ENCODE measurements around the gene PFN1. TPM values are rescaled to one million over a fixed set of nuclear protein-coding genes. Genes with fewer than 3 reads are reported as not detected.

The PFN1 gene
- 62.9 TPM for total RNA-seq

GRCh38 chr17:4948166-4948930 is at the start of gene PFN1:
TSS of gene PFN1 (minus strand) at chr17:4948530. CDS start at chr17:4948394, 136 bp downstream.

DNA sequence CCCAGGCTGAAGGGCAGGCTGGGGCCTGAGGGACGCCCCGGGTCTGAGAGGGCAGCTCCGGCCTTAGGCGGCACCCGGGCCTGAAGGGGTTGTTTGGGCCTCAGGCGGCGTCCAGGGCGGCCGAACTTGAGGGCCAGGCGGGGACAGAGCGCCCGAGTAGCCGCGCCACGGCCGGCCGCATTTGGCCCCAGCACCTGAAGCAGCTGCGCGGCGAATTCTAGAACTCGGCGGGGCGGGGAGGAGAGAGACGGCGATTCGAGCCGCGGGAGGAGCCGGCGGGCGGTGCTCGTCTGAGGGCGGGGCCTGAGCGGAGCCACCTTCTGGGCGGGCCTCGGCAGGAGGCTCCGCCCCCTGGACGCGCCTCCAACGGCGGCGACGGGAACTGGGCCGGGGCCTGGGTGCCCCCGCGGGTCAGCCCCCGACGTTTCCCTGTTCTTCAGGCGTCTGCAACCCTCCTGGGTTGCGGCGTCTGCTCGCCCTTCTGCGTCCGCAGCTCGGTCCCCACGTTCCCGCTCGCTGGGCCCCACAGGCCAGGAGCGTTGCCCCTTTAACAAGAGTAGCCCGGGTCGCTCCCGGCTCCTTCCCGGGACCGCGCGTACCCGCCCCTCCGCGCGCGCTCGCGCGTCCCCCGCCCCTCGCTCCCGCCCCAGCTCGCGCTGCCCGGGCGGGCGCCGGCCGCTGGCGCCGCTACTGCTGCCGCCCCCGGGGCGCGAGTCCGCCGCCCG is 49.1 kb upstream of the PFN1 start, which contains the start of the genes INCA1 and KIF1C:
INCA1 (minus strand) TSS at position 221 of the 725 bp plus-strand sequence. CDS start 3,085 bp downstream, outside the sequence.
KIF1C (plus strand) TSS at position 649 of the 725 bp plus-strand sequence. CDS start 2,297 bp downstream, outside the sequence.

DNA sequence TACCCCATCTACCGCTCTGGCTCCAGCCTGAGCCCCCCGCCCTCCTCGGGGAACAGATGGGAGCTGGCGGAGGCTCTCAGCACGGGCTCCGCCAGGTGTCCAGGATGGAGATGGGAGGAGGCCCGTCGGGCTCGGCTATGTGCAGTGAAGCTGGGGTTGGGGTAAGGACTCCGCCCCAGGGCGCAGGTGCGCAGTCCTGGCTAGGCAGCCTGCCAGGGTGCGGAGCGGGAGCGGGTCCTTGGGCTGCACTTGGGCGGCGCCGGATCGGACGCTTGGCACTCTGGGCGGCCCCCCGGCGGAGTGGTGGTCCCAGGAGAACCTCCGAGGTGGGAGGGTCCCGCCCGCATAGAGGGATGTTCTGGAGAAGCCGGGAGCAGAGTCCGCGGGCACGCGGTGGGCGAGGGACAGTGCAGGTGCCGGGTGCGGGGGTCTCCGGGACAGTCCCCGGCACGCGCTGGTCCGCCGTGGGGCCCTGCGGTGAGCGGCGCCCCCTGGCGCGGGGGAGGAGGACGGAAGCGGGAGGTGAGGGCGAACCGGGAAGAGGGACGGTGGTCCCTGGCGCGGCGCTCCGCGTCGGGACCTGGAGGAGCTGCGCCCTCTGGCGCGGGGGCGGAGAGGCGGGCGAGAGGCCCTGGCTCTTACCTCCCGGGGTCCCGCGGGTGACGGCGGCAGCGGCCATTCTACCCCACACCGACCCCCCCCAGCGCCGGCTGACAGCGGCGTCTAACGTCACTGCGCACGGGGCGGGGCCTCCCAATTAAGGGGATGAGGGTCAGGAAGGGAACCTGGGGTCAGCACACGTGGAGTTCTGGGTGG is 38.8 kb upstream of the PFN1 start, which contains the start of gene CAMTA2:
CAMTA2 (minus strand) TSS at position 725 of the 816 bp plus-strand sequence. CDS start 1,453 bp downstream, outside the sequence.

DNA sequence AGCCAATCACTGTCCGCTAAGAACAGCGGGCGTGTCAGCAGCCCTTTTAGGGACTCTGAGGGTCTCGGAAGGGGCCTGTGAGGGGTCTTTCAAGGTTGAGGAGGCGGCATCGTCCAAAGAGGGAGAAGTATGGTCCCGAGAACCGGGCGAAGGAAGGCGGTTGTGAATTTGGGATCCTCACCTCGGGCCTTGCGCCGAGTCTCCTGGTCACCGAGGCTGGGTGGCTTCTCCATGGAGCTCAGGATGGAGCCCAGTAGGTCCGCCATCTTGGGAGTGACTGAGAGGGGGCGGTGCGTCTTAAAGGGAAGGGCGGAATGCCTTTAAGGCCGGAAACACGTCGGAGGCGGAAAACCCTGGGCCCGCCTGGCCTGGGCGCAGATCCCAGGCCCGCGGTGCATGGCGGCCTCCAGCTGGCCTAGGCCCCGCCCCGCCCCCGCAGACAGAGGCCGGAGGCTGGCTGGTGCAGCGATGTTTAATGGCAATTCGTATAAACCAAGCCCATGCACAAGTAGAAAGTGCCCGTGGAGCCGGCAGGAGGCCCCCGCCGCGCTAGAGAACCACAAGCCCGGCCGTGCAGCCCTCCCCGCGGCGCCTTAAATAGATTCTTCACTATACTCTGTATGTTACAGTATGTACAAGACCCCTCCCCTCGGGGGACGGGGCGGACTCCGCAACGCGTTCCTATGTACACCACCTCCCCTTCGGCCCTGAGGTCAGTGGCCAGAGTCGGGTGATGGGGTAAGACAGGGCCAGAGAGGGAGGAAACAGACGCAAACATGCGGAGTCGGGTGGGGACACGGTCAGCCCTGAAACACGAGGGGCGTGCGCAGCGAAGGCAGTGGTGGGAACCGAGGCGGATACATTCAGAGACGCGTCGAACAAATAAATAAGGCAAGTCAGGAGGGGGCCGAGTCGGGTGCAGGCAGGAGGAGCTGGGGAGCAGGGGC is 19.5 kb upstream of the PFN1 start, which contains the start of gene SPAG7:
SPAG7 (minus strand) TSS at position 279 of the 947 bp plus-strand sequence; CDS start at position 266, 13 bp downstream.

GRCh38 chr17:4950746-4951204 is 2.4 kb upstream of the PFN1 start, which contains the start of gene ENO3:
TSS of gene ENO3 (plus strand) at chr17:4951119. CDS start at chr17:4951830, 711 bp downstream.

DNA sequence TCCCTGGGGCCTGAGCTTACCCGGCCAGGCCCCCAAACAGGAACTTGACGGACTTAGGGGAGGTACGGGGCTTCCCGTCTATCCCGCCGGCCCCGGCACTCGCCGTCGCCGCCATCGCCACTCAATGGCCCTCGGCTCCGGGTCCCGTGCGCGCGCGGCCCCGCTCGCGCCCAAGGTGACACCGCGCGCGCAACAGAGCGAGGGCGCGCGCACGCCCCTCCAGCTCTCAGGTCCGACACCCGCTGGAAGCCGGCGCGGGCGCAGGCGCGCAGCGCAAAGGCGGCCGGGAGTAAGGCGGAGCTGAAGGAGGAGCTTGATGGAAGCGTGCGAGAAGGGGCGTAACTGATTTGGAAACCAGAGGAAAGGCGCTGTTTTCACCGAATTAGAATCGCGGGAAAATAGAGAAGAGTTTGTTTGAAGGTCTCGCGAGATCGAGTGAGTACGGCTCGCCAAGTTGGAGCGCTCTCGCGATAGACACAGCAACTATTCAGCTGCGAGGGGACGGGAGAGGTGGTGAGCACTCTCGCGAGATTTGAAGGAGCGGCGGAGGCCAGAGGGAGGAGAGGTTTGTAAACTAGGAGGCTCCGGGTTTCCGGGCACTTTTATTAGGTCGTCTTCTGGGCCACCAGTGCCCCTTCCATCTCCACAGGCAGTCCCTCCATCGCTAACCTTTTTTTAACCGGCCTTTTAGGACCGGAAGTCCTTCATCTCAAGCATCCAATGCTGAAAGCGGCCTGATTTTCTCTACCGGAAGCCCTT is 8.4 kb downstream of the PFN1 start, which contains the start of the genes RNF167 and SLC25A11:
RNF167 (plus strand) TSS at position 473 of the 759 bp plus-strand sequence. CDS start 642 bp downstream, outside the sequence.
SLC25A11 (minus strand) TSS at position 251 of the 759 bp plus-strand sequence; CDS start at position 115, 136 bp downstream.

DNA sequence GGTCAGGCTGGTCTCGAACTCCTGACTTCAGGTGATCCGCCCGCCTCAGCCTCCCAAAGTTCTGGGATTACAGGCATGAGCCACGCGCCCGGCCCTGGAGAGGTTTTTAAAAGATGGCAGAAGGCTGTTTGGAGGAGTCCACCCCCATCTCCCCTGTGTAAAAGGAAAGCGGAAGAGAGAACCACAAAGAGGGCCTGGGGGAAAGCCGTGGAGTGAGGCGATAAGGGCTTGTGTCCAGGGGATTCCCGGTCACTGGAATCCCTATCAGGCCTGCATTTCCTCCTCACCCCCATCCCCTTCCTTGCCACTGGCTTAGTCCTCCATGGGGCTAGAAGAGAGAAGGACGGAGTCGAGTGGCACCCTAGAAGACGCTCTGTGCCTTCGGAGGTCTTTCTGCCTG is 16.4 kb downstream of the PFN1 start, which contains the start of gene GP1BA:
GP1BA (plus strand) TSS at position 315 of the 400 bp plus-strand sequence. CDS start 328 bp downstream, outside the sequence.

DNA sequence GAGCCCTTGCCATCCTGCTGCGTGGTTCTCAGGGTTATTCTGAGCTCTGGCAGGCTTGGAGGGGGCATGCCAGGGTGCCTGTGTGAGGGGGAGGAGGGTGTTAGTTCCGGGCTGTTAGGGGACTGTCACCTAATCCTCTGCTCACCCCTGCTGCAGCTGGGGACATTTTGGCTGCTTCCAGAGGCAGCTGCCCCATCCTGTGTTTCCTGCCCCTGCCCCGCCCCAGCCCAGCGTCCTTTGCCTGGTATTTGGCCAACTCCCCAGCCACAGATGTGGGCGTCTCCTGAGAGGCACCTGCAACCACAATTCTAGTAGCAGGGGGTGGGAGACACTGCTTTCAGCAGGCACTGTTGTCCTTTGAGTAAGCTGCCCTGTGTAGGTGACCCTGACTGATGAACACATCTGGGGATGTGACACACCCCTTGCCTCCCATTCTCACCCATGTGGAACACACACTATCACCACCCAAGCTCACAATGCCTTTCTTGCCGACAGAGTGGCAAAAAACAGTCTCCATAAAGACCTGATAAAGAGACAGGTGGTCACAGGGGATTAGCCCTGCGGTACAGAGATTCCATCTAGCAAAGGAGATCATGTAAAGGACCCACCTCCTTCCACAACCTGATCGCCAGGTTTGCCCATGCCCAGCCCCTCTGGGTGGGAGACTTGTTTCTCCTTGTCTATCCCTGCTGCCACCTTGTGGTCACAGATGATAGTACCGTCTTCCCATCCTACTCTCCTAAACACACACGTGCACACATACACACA is 45.1 kb downstream of the PFN1 start, which contains the start of gene CHRNE:
CHRNE (minus strand) TSS at position 48 of the 768 bp plus-strand sequence; CDS start at position 13, 35 bp downstream.

DNA sequence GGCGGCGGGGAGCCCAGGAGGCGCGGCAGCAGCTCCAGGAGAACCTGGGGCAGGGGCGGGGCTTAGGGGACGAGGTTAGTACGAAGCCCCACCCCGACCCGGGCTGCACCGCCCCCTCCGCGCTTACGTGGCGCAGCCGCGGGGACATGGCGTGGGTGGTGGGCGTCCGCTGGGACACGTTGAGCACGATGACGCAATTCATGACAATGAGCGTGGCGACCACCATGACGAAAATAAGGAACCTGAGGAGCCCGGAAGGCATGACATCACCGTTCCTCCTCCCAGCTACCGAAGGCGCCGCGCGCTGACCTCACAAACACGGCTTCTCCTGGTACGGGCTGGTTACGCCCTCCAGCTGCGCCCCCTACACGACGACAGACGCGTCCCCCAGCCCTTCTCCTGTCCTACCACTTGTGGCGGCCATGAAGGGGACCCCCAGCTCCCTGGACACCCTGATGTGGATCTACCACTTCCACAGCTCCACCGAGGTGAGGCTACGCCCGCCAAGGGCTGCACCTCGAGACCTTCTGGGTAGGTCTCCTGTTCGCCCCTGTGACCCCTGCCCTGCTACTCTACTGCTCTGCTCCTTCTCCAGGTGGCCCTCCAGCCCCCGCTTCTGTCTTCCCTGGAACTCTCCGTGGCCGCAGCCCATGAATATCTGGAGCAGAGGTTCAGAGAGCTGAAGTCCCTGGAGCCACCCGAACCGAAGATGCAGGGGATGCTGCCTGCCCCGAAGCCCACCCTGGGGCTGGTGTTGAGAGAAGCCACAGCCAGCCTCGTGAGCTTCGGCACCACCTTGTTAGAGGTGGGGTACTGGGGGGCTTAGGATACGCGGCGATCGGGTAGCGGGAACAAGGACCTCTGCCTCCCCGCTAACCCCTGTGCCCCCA is 48.7 kb downstream of the PFN1 start, which contains the start of gene C17orf107:
C17orf107 (plus strand) TSS at position 196 of the 890 bp plus-strand sequence; CDS start at position 423, 227 bp downstream.

Small RNAs within 50 kb of the gene (small RNA-seq; reads per million reads assigned to genes)
- gene MIR6864 (ENCODE audit: low replicate concordance): not detected
- not detected for gene MIR6865 (ENCODE audit: low replicate concordance)

Other genes with a start within 250 kb of the PFN1 start
- gene PELP1, start 244.4 kb downstream of the PFN1 start, total RNA-seq: 46.0 TPM
- gene ARRB2, start 237.9 kb downstream of the PFN1 start, total RNA-seq: 22.5 TPM
- gene MED11, start 217.1 kb downstream of the PFN1 start, total RNA-seq: 8.8 TPM
- not detected for gene ZMYND15, start 208.7 kb downstream of the PFN1 start, total RNA-seq
- gene CXCL16, start 208.6 kb downstream of the PFN1 start, total RNA-seq: 0.63 TPM
- gene TM4SF5, start 176.6 kb downstream of the PFN1 start, total RNA-seq: not detected
- gene VMO1, start 162.2 kb downstream of the PFN1 start, total RNA-seq: not detected
- not detected for gene GLTPD2, start 159.6 kb downstream of the PFN1 start, total RNA-seq
- gene PSMB6, start 152.4 kb downstream of the PFN1 start, total RNA-seq: 56.7 TPM
- gene PLD2, start 141.4 kb downstream of the PFN1 start, total RNA-seq: 28.5 TPM
- 52.3 TPM for gene MINK1, start 115.2 kb downstream of the PFN1 start, total RNA-seq
- gene C17orf107, start 49.0 kb downstream of the PFN1 start, total RNA-seq: 3.8 TPM
- gene CHRNE, start 45.4 kb downstream of the PFN1 start, total RNA-seq: 0.94 TPM
- gene GP1BA, start 16.3 kb downstream of the PFN1 start, total RNA-seq: not detected
- gene SLC25A11, start 8.5 kb downstream of the PFN1 start, total RNA-seq: 48.8 TPM
- 14.1 TPM for gene RNF167, start 8.3 kb downstream of the PFN1 start, total RNA-seq
- 1.6 TPM for gene ENO3, start 2.6 kb upstream of the PFN1 start, total RNA-seq
- gene SPAG7, start 19.3 kb upstream of the PFN1 start, total RNA-seq: 25.4 TPM
- 22.5 TPM for gene CAMTA2, start 39.1 kb upstream of the PFN1 start, total RNA-seq
- gene INCA1, start 49.0 kb upstream of the PFN1 start, total RNA-seq: not detected
- 21.3 TPM for gene KIF1C, start 49.4 kb upstream of the PFN1 start, total RNA-seq
- not detected for gene SLC52A1, start 86.9 kb upstream of the PFN1 start, total RNA-seq
- 13.5 TPM for gene ZFP3, start 129.9 kb upstream of the PFN1 start, total RNA-seq
- 22.8 TPM for gene ZNF232, start 163.3 kb upstream of the PFN1 start, total RNA-seq
- gene USP6, start 167.5 kb upstream of the PFN1 start, total RNA-seq: under 0.01 TPM
- 53.8 TPM for gene ZNF594, start 243.3 kb upstream of the PFN1 start, total RNA-seq

All from parietal lobe (tissue), 2 donors.